PC-9 (cell line): ENCODE results near the gene ZC3H14. TPM values are rescaled to one million over a fixed set of nuclear protein-coding genes. Genes with fewer than 3 reads are reported as not detected.

Source experiments
- BruUV-seq: library from RNA; stranded (reverse); fragments of 400-500 nt; replicated peaks from 2 replicates; lab custom pipeline; 2021; lab: Mats Ljungman, UMichigan
- CTCF ChIA-PET: fragments of 300-600 bp; sonication (Branson Sonifier 250); formaldehyde crosslinking; loops from one replicate; lab custom pipeline; 2022; ENCODE audit warnings: antibody characterized with exemption; lab: Charles Lee
- POLR2A ChIA-PET: fragments of 300-600 bp; sonication (Branson Sonifier 250); formaldehyde crosslinking; loops from one replicate; lab custom pipeline; 2022; ENCODE audit warnings: antibody characterized with exemption; ENCODE audit not compliant: unreplicated experiment; lab: Charles Lee
- DNase-seq, 2 experiments: peaks; one replicate each; pipeline versions ENCODE4 v3.0.0 to v3.0.0-alpha.2; 2015 to 2022; ENCODE audit warnings: mixed read lengths in 1 of 2
- H2AFZ ChIP-seq: fragments of 200-600 bp; sonication (generic); 2 replicates; pipeline ENCODE4 v1.8.1; 2017; ENCODE audit warnings: antibody characterized with exemption
- H3F3A ChIP-seq: fragments of 200-600 bp; sonication (generic); 2 replicates; pipeline ENCODE4 v1.8.1; 2017; ENCODE audit warnings: antibody characterized with exemption, mild to moderate bottlenecking, low read depth; ENCODE audit not compliant: insufficient read depth
- H3K27ac ChIP-seq: fragments of 200-600 bp; sonication (generic); 2 replicates; pipeline ENCODE4 v1.6.1; 2016; ENCODE audit warnings: mixed run types
- H3K27me3 ChIP-seq: fragments of 200-600 bp; sonication (generic); 2 replicates; pipeline ENCODE4 v1.6.1; 2016; ENCODE audit warnings: low read depth, mixed run types; ENCODE audit not compliant: insufficient read depth
- H3K36me3 ChIP-seq: fragments of 200-600 bp; sonication (generic); 2 replicates; pipeline ENCODE4 v1.6.1; 2016; ENCODE audit warnings: low read depth, mixed run types
- H3K4me1 ChIP-seq: fragments of 200-600 bp; sonication (generic); replicated peaks from 2 replicates; pipeline ENCODE4 v1.6.1; 2016; ENCODE audit warnings: mixed run types; ENCODE audit not compliant: insufficient read depth
- H3K4me2 ChIP-seq: fragments of 200-600 bp; sonication (generic); 2 replicates; pipeline ENCODE4 v1.6.1; 2017; ENCODE audit warnings: mixed run types
- H3K4me3 ChIP-seq: fragments of 200-600 bp; sonication (generic); 2 replicates; pipeline ENCODE4 v1.6.1; 2016; ENCODE audit warnings: mixed run types
- H3K79me2 ChIP-seq: fragments of 200-600 bp; sonication (generic); 2 replicates; pipeline ENCODE4 v1.6.1; 2017; ENCODE audit warnings: low read depth, mixed run types
- H3K9me2 ChIP-seq: fragments of 200-600 bp; sonication (generic); 2 replicates; pipeline ENCODE4 v1.8.1; 2017; ENCODE audit warnings: mild to moderate bottlenecking; ENCODE audit not compliant: insufficient read depth
- H3K9me3 ChIP-seq: fragments of 200-600 bp; sonication (generic); 2 replicates; pipeline ENCODE4 v1.8.1; 2016; ENCODE audit warnings: low read depth; ENCODE audit not compliant: insufficient read depth
- H4K20me1 ChIP-seq: fragments of 200-600 bp; sonication (generic); 2 replicates; pipeline ENCODE4 v1.8.1; 2017; ENCODE audit not compliant: insufficient read depth
- CTCF ChIP-seq: fragments of 200-600 bp; sonication (generic); conservative IDR thresholded peaks from 2 replicates; pipeline ENCODE4 v1.6.1; 2017; ENCODE audit warnings: mixed run types, antibody characterized with exemption, mild to moderate bottlenecking, moderate library complexity
- EZH2 ChIP-seq: fragments of 200-600 bp; sonication (generic); IDR thresholded peaks from 2 replicates; pipeline ENCODE4 v1.8.0; 2017; ENCODE audit warnings: antibody characterized with exemption, low read depth
- intact Hi-C: fragments of 100-400 bp; cut with micrococcal nuclease; formaldehyde crosslinking; loops from one replicate; pipeline ENCODE4 v1.10.0; 2022; ENCODE audit not compliant: unreplicated experiment
- total RNA-seq: library from RNA; stranded (reverse); gene quantifications from 2 replicates; pipeline ENCODE4 v1.2.3, GENCODE V29; 2021

The ZC3H14 gene
- total RNA-seq, 1 experiment from 2014 or later: 20.2 TPM

- ChIA-PET CTCF (no interaction called here), POLR2A (no interaction called here)
- intact Hi-C loops: no loop called here
- no peaks in the 10 kb centered on the region for H3K27me3 ChIP-seq
- DNase-seq: no peak
- H3K27ac ChIP-seq: no peak overlapping the region
- H4K20me1 ChIP-seq: no peaks in the 10 kb centered on the region
- TF ChIP-seq CTCF (no peak), EZH2 (no peak)
- no peaks in the 10 kb centered on the region; the same call in 1 of the 2 replicates for H3F3A ChIP-seq
- H2AFZ ChIP-seq: no peak overlapping the region
- H3K4me1 ChIP-seq: no peaks in the 10 kb centered on the region
- no peak overlapping the region for H3K4me3 ChIP-seq
- H3K4me2 ChIP-seq: no peak overlapping the region
- H3K9me3 ChIP-seq: no peaks in the 10 kb centered on the region
- no peaks in the 10 kb centered on the region for H3K79me2 ChIP-seq
- no peaks in the 10 kb centered on the region for H3K9me2 ChIP-seq
- H3K36me3 ChIP-seq: no peaks in the 10 kb centered on the region
- no TSS peak for BruUV-seq
Observed at GRCh38 chr14:88621100-88621499, 58.3 kb downstream of the ZC3H14 start.

- Histone ChIP-seq H3K27me3 (no peaks in the 10 kb centered on the region), H3K4me3 (no peak overlapping the region), H3K79me2 (no peaks in the 10 kb centered on the region), H3K9me2 (no peaks in the 10 kb centered on the region), H4K20me1 (no peaks in the 10 kb centered on the region), H3K4me1 (no peaks in the 10 kb centered on the region), H2AFZ (no peak overlapping the region), H3K27ac (no peak overlapping the region), H3K36me3 (no peaks in the 10 kb centered on the region), H3K9me3 (no peaks in the 10 kb centered on the region), H3K4me2 (no peak overlapping the region), H3F3A (no peaks in the 10 kb centered on the region)
- ChIA-PET POLR2A (no interaction called here), CTCF (no interaction called here)
- TF ChIP-seq EZH2 (no peak), CTCF (no peak)
- BruUV-seq: no TSS peak
- intact Hi-C loops: no loop called here
- no peak for DNase-seq
Observed at GRCh38 chr14:88625671-88626070, 62.8 kb downstream of the ZC3H14 start.

GRCh38 chr14:88628033-88628432, 65.2 kb downstream of the ZC3H14 start:
- BruUV-seq: no TSS peak
- POLR2A ChIA-PET: no interaction called here

More at GRCh38 chr14:88628033-88628432, 65.2 kb downstream of the ZC3H14 start:
- no peaks in the 10 kb centered on the region for H4K20me1 ChIP-seq
- H3K36me3 ChIP-seq: no peaks in the 10 kb centered on the region
- H3K4me2 ChIP-seq: no peak overlapping the region
- H3K4me1 ChIP-seq: no peaks in the 10 kb centered on the region
- H3K9me3 ChIP-seq: no peaks in the 10 kb centered on the region
- H3K27me3 ChIP-seq: no peaks in the 10 kb centered on the region
- TF ChIP-seq CTCF (no peak), EZH2 (no peak)
- no peak for DNase-seq
- H3F3A ChIP-seq: no peaks in the 10 kb centered on the region
- CTCF ChIA-PET: no interaction called here
- H3K27ac ChIP-seq: no peak overlapping the region
- intact Hi-C loops: no loop called here
- no peak overlapping the region for H3K4me3 ChIP-seq
- H2AFZ ChIP-seq: no peak overlapping the region
- no peaks in the 10 kb centered on the region for H3K9me2 ChIP-seq
- H3K79me2 ChIP-seq: no peaks in the 10 kb centered on the region
